ENCODE data around the gene SCN8A.
"Not testable (repeated sequence)": the region's sequence is repeated elsewhere in the genome, so short reads cannot be mapped to it uniquely, and the experiment has no call there.

GRCh38 chr12:51644691-51645090, 53.7 kb downstream of the SCN8A start:
- not testable (repeated sequence) for TF ChIP-seq CTCF (IDR thresholded peaks at IDR 0.05); POLR2A (IDR thresholded peaks at IDR 0.05; ENCODE audit: low read length); RCOR1 (IDR thresholded peaks at IDR 0.05; ENCODE audit: low read depth, low read length); MAX (IDR thresholded peaks at IDR 0.05); SMC3 (IDR thresholded peaks at IDR 0.05); EP300 (IDR thresholded peaks at IDR 0.05); HMGXB4 (CRISPR knock-in tag; IDR thresholded peaks at IDR 0.05; ENCODE audit: borderline replicate concordance); CHD2 (IDR thresholded peaks at IDR 0.05; ENCODE audit: low read length, partially characterized antibody); RAD21 (conservative IDR thresholded peaks at IDR 0.05 in 1 of 2, IDR thresholded peaks at IDR 0.05 in 1 of 2); CBX8 (IDR thresholded peaks at IDR 0.05); KDM1A (IDR thresholded peaks at IDR 0.05; ENCODE audit: low read depth); PBX3 (IDR thresholded peaks at IDR 0.05); TP53 (CRISPR knock-in tag; IDR thresholded peaks at IDR 0.05); ZC3H11A (IDR thresholded peaks at IDR 0.05)

All from A549 (cell line).